ENCODE measurements around the gene PPARGC1A. TPM values are rescaled to one million over a fixed set of nuclear protein-coding genes. Genes with fewer than 3 reads are reported as not detected.

PPARGC1A gene
- total and polyA plus RNA-seq, 2 experiments from 2014 or later = 0.76 to 3.3 TPM

DNA sequence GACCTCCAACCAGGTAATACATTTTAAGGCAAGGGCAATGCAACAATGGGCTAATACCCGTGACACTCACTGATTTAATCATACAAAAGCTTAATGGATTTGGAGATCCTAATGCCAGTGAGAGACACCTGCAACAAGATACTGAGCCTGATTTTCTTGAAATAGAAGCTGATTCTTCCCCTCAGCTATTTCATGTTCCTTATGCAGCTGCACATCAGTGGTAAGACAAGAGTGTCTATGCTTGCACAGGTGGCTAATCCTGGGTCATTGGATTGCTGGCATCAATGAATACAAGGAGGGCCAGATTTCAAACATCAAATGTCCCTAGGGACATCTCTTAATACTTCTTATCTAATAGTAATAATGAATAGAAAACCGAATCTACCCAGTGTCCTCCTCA, 139.7 kb downstream of the PPARGC1A start (continued):
- TF ChIP-seq REST (IDR thresholded peaks at IDR 0.05; ENCODE audit: unreplicated experiment) = no peak
- no peak for TF ChIP-seq CREB1 (CRISPR knock-in tag; IDR thresholded peaks at IDR 0.05; ENCODE audit: low read depth)
- TF ChIP-seq JUNB (IDR thresholded peaks at IDR 0.05; ENCODE audit: unreplicated experiment) = no peak
- no peak for TF ChIP-seq ZNF114 (CRISPR knock-in tag; IDR thresholded peaks at IDR 0.05)
- TF ChIP-seq CTCF (conservative IDR thresholded peaks at IDR 0.05; ENCODE audit: low read depth in 2 of 2) = no peak

DNA sequence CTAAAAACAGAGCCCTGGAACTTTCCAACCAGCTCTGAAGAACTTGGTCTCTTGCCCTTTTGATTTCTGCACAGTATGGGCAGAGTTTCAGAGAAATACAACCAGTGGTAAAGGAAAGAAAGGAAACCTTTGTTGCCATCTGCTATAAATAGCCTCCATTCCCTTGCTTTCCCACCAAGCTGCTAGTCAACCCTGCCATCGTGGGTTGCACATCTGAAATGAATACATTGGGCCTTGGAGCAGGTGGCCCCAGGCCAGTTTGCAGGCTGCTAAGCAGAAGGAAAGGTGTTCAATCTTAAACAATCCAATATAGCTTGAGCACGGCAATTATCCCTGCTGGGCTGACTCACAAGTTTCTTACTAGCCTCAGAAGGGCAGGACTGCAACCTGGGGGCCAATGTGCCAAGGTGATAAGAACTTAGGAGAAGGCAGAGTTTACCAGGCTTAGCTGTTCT, 142.5 kb downstream of the PPARGC1A start:
- Histone ChIP-seq H3F3A (replicated peaks; ENCODE audit: low read depth) (no peaks in the 10 kb centered on the region), H3K27me3 (ENCODE audit: insufficient read depth) (no peaks in the 10 kb centered on the region), H3K4me2 (no peak overlapping the region), H3K4me3 (no peak overlapping the region), H3K9me2 (ENCODE audit: insufficient read depth) (peaks cover 9% of the 10 kb centered on the region; the same call in 1 of the 2 replicates), H2AFZ (no peak overlapping the region), H3K36me3 (ENCODE audit: insufficient read depth) (no peaks in the 10 kb centered on the region), H3K27ac (ENCODE audit: low read depth) (no peak overlapping the region), H4K20me1 (replicated peaks; ENCODE audit: insufficient read depth) (no peaks in the 10 kb centered on the region), H3K4me1 (ENCODE audit: insufficient read depth) (no peaks in the 10 kb centered on the region), H3K79me2 (replicated peaks; ENCODE audit: insufficient read depth) (no peaks in the 10 kb centered on the region)
- ATAC-seq (no peak), DNase-seq (ENCODE audit: low spot score) (no peak)
- H3K27ac Mint-ChIP-seq = no peak overlapping the region
- H3K36me3 Mint-ChIP-seq (ENCODE audit: low read depth) = no peaks in the 10 kb centered on the region
- H3K9me3 Mint-ChIP-seq = peaks cover 5% of the 10 kb centered on the region; the same call in 1 of the 3 replicates
- peaks cover 2% of the 10 kb centered on the region for H3K27me3 Mint-ChIP-seq (ENCODE audit: insufficient read depth, low read depth, poor library complexity)
- no peak overlapping the region for H3K4me3 Mint-ChIP-seq
- H3K4me1 Mint-ChIP-seq = no peaks in the 10 kb centered on the region
- no peak for TF ChIP-seq ZNF114 (CRISPR knock-in tag; IDR thresholded peaks at IDR 0.05)
- TF ChIP-seq POLR2AphosphoS5 (IDR thresholded peaks at IDR 0.05; ENCODE audit: low read depth) = no peak
- TF ChIP-seq STAT1 (IDR thresholded peaks at IDR 0.05; ENCODE audit: unreplicated experiment) = no peak
- no peak for TF ChIP-seq JUNB (IDR thresholded peaks at IDR 0.05; ENCODE audit: unreplicated experiment)
- TF ChIP-seq, protein P1, sequence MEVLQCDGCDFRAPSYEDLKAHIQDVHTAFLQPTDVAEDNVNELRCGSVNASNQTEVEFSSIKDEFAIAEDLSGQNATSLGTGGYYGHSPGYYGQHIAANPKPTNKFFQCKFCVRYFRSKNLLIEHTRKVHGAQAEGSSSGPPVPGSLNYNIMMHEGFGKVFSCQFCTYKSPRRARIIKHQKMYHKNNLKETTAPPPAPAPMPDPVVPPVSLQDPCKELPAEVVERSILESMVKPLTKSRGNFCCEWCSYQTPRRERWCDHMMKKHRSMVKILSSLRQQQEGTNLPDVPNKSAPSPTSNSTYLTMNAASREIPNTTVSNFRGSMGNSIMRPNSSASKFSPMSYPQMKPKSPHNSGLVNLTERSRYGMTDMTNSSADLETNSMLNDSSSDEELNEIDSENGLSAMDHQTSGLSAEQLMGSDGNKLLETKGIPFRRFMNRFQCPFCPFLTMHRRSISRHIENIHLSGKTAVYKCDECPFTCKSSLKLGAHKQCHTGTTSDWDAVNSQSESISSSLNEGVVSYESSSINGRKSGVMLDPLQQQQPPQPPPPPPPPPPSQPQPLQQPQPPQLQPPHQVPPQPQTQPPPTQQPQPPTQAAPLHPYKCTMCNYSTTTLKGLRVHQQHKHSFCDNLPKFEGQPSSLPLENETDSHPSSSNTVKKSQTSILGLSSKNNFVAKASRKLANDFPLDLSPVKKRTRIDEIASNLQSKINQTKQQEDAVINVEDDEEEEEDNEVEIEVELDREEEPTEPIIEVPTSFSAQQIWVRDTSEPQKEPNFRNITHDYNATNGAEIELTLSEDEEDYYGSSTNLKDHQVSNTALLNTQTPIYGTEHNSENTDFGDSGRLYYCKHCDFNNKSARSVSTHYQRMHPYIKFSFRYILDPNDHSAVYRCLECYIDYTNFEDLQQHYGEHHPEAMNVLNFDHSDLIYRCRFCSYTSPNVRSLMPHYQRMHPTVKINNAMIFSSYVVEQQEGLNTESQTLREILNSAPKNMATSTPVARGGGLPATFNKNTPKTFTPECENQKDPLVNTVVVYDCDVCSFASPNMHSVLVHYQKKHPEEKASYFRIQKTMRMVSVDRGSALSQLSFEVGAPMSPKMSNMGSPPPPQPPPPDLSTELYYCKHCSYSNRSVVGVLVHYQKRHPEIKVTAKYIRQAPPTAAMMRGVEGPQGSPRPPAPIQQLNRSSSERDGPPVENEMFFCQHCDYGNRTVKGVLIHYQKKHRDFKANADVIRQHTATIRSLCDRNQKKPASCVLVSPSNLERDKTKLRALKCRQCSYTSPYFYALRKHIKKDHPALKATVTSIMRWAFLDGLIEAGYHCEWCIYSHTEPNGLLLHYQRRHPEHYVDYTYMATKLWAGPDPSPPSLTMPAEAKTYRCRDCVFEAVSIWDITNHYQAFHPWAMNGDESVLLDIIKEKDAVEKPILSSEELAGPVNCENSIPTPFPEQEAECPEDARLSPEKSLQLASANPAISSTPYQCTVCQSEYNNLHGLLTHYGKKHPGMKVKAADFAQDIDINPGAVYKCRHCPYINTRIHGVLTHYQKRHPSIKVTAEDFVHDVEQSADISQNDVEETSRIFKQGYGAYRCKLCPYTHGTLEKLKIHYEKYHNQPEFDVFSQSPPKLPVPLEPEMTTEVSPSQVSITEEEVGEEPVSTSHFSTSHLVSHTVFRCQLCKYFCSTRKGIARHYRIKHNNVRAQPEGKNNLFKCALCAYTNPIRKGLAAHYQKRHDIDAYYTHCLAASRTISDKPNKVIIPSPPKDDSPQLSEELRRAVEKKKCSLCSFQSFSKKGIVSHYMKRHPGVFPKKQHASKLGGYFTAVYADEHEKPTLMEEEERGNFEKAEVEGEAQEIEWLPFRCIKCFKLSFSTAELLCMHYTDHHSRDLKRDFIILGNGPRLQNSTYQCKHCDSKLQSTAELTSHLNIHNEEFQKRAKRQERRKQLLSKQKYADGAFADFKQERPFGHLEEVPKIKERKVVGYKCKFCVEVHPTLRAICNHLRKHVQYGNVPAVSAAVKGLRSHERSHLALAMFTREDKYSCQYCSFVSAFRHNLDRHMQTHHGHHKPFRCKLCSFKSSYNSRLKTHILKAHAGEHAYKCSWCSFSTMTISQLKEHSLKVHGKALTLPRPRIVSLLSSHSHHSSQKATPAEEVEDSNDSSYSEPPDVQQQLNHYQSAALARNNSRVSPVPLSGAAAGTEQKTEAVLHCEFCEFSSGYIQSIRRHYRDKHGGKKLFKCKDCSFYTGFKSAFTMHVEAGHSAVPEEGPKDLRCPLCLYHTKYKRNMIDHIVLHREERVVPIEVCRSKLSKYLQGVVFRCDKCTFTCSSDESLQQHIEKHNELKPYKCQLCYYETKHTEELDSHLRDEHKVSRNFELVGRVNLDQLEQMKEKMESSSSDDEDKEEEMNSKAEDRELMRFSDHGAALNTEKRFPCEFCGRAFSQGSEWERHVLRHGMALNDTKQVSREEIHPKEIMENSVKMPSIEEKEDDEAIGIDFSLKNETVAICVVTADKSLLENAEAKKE (CRISPR knock-in tag; IDR thresholded peaks at IDR 0.05) = no peak
- TF ChIP-seq ZNF331 (CRISPR knock-in tag; IDR thresholded peaks at IDR 0.05; ENCODE audit: low read depth) = no peak
- TF ChIP-seq CREB1 (CRISPR knock-in tag; IDR thresholded peaks at IDR 0.05; ENCODE audit: low read depth) = no peak
- TF ChIP-seq REST (IDR thresholded peaks at IDR 0.05; ENCODE audit: unreplicated experiment) = no peak
